Activated CD4-positive, alpha-beta memory T cell treated with anti-CD3 and anti-CD28 coated beads for 36 hours (primary cell): Measurements from ENCODE around the gene C19orf73. TPM values are rescaled to one million over a fixed set of nuclear protein-coding genes. Genes with fewer than 3 reads are reported as not detected.

Experiments used
- CTCF ChIA-PET: fragments of 350-600 bp; sonication (Branson Sonifier 250); formaldehyde crosslinking; loops from one replicate; lab custom pipeline; 2021; ENCODE audit warnings: antibody characterized with exemption, inconsistent platforms; lab: Charles Lee
- POLR2A ChIA-PET: fragments of 350-600 bp; sonication (Branson Sonifier 250); formaldehyde crosslinking; loops from one replicate; lab custom pipeline; 2021; ENCODE audit warnings: antibody characterized with exemption; lab: Charles Lee
- DNase-seq: peaks from one replicate; pipeline ENCODE4 v3.0.0-alpha.2; 2020
- H3K27ac Mint-ChIP-seq: one replicate; pipeline ENCODE4 v1.8.0; 2021; ENCODE audit warnings: mixed read lengths
- H3K27me3 Mint-ChIP-seq: one replicate; pipeline ENCODE4 v1.8.0; 2021; ENCODE audit warnings: mixed read lengths
- H3K36me3 Mint-ChIP-seq: one replicate; pipeline ENCODE4 v1.8.0; 2021; ENCODE audit warnings: mixed read lengths
- H3K4me1 Mint-ChIP-seq: one replicate; pipeline ENCODE4 v1.8.0; 2021; ENCODE audit warnings: low read depth, mixed read lengths
- H3K4me3 Mint-ChIP-seq: one replicate; pipeline ENCODE4 v1.8.0; 2021; ENCODE audit warnings: mild to moderate bottlenecking, mixed read lengths
- H3K9me3 Mint-ChIP-seq: one replicate; pipeline ENCODE4 v1.8.0; 2021; ENCODE audit warnings: mixed read lengths
- intact Hi-C: fragments of 100-400 bp; cut with micrococcal nuclease; formaldehyde crosslinking; loops from one replicate; pipeline ENCODE4 v1.15.1; 2023
- total RNA-seq, 2 experiments: library from RNA; stranded (reverse); gene quantifications; one replicate each; pipeline ENCODE4 v1.2.3, GENCODE V29; 2021

C19orf73 gene
- total RNA-seq, 2 experiments from 2014 or later = 1.4 TPM

DNA sequence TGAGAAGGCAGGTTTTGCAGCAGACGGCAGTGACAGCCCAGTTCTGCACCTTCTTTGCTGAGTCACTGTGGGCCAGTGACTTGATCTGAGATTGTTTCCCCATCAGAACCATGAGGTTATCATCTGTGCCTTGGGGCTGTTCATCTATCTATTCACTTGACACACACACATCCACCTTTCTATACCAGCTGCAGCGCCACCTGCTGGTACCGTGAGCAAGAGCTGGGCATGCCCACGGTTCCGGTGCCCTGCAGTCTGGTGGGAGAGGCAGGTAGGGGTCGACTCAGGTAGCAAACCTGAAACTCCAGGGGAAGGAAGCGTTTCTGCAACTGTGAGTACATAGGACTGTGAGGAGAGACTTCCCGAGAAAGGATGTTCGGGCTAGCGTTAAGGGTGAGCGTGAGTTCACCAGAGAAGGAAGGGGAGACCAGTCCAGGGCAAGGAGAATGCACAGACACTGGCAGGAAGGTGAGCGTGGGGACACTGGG, 12.3 kb downstream of the C19orf73 start:
- H3K27ac Mint-ChIP-seq = no peak overlapping the region

DNA sequence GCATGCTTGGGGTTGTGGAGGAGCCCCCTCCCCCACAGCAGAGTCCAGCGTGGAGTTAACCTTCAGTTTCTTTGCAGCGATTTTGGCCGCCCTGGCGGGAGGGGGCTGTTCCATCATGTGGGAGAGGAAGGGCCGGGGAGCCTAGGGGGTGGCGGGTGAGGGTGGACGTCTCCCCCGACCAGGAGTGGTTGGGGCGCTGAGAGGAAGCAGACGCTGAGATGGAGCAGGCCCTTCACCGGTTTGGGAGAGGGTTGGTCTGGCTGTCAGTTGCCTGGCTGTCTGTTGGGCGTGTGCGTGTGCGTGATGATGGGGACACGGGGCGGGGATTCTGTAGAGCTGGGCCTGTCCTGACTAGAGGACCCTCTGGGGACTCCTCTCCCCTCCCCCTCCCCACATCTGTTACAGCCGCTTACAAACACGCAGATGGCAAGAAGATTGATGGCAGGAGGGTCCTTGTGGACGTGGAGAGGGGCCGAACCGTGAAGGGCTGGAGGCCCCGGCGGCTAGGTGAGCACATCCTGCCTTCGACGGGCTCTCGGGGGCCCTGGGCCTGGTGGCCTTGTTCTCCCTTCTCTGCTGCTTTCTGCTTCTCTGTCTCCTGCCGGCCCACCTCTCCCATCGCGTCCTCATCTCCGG, 14.6 kb downstream of the C19orf73 start:
- ChIA-PET CTCF (interaction anchor here (1.6 to 3.7 kb wide), 2 partner anchors 12 to 111 kb away, joined by 6 to 48 read pairs; partner anchors contain the start of genes GYS1, LIN7B and RUVBL2), POLR2A (no interaction called here)
- no peaks in the 10 kb centered on the region for H3K4me1 Mint-ChIP-seq
- no peaks in the 10 kb centered on the region for H3K27me3 Mint-ChIP-seq
- no peaks in the 10 kb centered on the region for H3K9me3 Mint-ChIP-seq
- no peak for DNase-seq
- intact Hi-C loops = no loop called here
- H3K36me3 Mint-ChIP-seq = peaks cover 56% of the 10 kb centered on the region
- no peak overlapping the region for H3K27ac Mint-ChIP-seq
- H3K4me3 Mint-ChIP-seq = no peak overlapping the region

More for the DNA sequence above, 12.3 kb downstream of the C19orf73 start:
- ChIA-PET POLR2A (interaction anchor here (0.8 to 1.6 kb wide), 2 partner anchors 11 to 21 kb away, joined by 3 to 4 read pairs; no protein-coding TSS in a partner anchor), CTCF (interaction anchor here (0.6 to 3.7 kb wide), 17 partner anchors 9 to 102 kb away, joined by 3 to 50 read pairs (median 4); partner anchors contain the start of gene LIN7B)
- Mint-ChIP-seq H3K4me1 (no peaks in the 10 kb centered on the region), H3K36me3 (peaks cover 42% of the 10 kb centered on the region), H3K27me3 (no peaks in the 10 kb centered on the region), H3K9me3 (no peaks in the 10 kb centered on the region), H3K4me3 (no peak overlapping the region)
- intact Hi-C loops = no loop called here
- peak; percentile 74 for DNase-seq

DNA sequence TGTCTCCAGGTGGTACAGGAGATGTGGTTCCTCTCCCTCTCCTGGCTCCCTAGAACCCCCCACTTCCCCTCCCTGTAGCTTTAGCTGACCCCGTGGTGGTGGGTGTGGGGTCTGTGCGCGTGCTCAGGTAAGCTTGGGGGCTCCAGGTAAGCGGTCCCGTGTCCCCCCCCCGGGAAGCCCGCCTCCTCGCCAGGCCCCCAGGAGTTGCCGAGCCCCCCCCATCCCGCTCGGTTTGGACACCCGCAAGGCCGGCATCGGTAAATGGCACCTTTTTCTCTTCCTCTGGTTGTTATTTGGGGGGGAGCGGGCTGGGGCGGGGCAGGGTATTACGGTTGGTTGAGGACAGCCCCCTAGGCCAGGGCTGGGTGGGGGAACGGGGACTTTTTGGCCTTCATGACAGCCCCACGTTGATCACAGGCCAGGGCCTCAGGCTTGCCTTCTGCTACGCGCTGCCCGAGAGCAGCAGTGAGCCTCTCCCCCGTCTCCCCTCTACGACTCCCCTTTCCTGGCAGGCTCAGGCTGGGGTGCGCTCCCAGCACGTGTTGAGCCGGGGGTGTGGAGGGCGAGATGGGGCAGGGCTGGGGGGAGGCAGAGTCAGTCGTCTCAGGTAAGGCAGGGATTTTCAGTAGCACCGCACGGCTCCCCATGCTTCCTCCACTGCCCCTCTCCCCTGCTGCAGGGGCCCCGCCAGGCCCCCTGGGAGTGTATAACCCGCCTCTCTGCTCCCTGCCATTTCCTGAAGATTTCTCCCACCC, 15.4 kb downstream of the C19orf73 start:
- intact Hi-C loops = no loop called here
- no peak for DNase-seq
- H3K9me3 Mint-ChIP-seq = no peaks in the 10 kb centered on the region
- H3K36me3 Mint-ChIP-seq = peaks cover 55% of the 10 kb centered on the region
- H3K27me3 Mint-ChIP-seq = no peaks in the 10 kb centered on the region
- no peak overlapping the region for H3K27ac Mint-ChIP-seq
- no peak overlapping the region for H3K4me3 Mint-ChIP-seq
- no peaks in the 10 kb centered on the region for H3K4me1 Mint-ChIP-seq
- CTCF ChIA-PET = interaction anchor here (3.7 kb wide), 1 partner anchor 13 kb away, joined by 48 read pairs; the partner anchor contains the start of gene LIN7B
- POLR2A ChIA-PET = no interaction called here

DNA sequence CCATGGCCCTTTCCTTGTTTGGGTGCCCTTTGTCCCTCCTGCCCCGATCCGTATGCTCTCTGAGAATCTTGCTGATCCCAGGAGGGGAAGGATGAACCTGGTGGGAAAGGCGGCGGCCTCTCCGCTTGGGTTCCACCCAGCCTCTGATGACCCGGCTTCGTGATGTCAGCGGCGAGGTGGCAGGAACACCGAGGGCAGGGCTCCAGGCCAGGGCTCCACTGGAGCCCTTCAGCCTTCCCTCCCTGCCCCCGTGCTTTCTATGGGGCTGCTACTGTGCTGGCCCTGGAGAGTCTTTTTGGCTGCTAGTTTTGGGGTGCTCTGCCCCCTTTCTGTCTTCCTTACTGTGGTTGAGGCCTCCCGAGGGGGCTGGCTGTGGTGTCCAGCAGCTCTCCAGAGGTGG, 16.6 kb downstream of the C19orf73 start:
- DNase-seq = no peak
- POLR2A ChIA-PET = interaction anchor here (1.5 kb wide), 1 partner anchor 11 kb away, joined by 3 read pairs; no protein-coding TSS in a partner anchor
- Mint-ChIP-seq H3K36me3 (peaks cover 58% of the 10 kb centered on the region), H3K4me1 (no peaks in the 10 kb centered on the region), H3K27ac (no peak overlapping the region), H3K9me3 (no peaks in the 10 kb centered on the region), H3K4me3 (no peak overlapping the region), H3K27me3 (no peaks in the 10 kb centered on the region)
- intact Hi-C loops = no loop called here
- CTCF ChIA-PET = no interaction called here

DNA sequence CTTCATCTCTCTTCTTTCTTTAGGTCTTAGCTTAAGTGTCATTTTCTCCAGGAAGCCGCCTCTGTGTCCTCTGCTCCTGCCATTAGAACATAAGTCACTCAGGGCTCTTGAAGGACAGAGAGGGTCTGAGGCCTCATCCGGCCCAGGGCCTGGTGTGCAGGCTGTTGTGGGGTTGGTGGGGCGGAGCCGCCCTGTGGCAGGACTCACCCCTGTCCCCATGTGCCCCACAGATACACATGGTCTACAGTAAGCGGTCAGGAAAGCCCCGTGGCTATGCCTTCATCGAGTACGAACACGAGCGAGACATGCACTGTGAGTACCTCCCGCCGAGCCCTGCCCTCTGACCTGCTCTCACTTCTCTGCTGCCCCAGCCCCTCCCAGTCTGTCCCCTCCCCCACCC, 17.8 kb downstream of the C19orf73 start:
- no peaks in the 10 kb centered on the region for H3K4me1 Mint-ChIP-seq
- no peak overlapping the region for H3K27ac Mint-ChIP-seq

DNA sequence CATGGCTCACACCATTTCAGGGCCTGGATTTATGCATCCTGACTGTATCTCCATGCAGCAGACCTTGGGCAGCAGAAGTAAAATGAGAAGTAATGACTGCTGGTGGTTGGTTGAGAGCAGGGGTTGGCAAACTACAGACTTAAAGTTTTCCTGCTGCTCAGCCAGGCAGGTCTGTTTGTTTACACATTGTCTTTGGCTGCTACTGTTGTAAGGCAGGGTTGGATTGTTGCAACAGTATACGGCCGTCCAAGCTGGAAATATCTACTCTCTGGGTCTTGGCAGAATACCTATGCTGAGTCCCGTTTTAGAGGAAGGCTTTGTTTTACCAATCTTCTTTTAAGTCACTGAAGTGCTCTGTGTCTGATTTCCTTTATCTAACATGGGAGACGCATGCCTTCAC, 20.1 kb downstream of the C19orf73 start:
- intact Hi-C loops = no loop called here
- Mint-ChIP-seq H3K27me3 (no peaks in the 10 kb centered on the region), H3K4me1 (peaks cover 2% of the 10 kb centered on the region), H3K9me3 (no peaks in the 10 kb centered on the region), H3K36me3 (peaks cover 42% of the 10 kb centered on the region), H3K4me3 (no peak overlapping the region), H3K27ac (no peak overlapping the region)
- no peak for DNase-seq
- POLR2A ChIA-PET = interaction anchor here (2.4 kb wide), 1 partner anchor 16 kb away, joined by 8 read pairs; the partner anchor contains the start of gene LIN7B
- CTCF ChIA-PET = interaction anchor here (1.1 to 4.5 kb wide), 12 partner anchors 7 to 311 kb away, joined by 3 to 65 read pairs (median 12); partner anchors contain the start of gene LIN7B

More for the DNA sequence above, 17.8 kb downstream of the C19orf73 start:
- H3K36me3 Mint-ChIP-seq = peaks cover 50% of the 10 kb centered on the region
- H3K9me3 Mint-ChIP-seq = no peaks in the 10 kb centered on the region
- ChIA-PET POLR2A (no interaction called here), CTCF (interaction anchor here (1.1 to 1.3 kb wide), 2 partner anchors 13 to 45 kb away, joined by 3 to 7 read pairs; partner anchors contain the start of gene LIN7B)
- intact Hi-C loops = no loop called here
- H3K4me3 Mint-ChIP-seq = no peak overlapping the region
- DNase-seq = no peak
- no peaks in the 10 kb centered on the region for H3K27me3 Mint-ChIP-seq

DNA sequence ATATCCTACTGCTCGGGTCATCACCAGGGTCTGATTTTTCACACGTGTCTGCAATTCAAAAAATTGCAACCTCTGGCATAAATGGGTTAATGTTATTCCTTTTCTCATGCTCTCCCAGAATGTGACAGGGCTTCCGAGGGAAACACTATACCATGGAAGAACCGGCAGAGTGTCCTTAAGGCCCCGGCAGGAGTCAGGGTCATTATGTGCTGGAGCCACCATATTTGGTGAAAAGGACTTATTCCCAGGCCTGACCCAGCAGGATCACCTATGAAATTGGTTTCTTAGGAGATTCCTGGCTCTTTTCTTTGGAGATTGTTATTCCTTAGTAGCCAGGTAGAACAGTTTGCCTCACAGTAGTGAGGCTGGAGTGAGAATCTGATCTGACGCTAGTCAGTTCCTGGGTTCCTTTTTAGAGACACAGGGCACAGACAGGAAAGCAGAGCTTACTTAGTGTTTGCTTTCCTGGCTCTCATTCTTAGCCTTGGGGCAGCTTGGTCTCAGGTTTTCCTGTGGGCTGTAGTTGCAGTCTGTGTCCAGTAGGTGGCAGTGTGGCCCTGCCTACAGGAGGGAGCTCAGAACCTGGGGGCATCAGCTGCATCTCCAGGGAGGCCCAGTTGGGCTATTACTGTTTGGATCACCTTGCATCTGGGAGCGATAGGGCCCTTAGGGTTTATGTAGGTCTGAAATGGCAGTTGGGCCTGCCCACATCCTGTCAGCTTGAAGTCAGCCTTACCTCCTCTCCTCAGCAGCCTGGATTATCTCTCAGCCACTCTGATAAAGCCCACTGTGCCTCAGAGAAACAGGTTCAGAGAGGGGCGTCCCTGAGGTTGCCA, 21.3 kb downstream of the C19orf73 start:
- Mint-ChIP-seq H3K4me1 (peaks cover 2% of the 10 kb centered on the region), H3K27me3 (no peaks in the 10 kb centered on the region), H3K36me3 (peaks cover 44% of the 10 kb centered on the region), H3K9me3 (no peaks in the 10 kb centered on the region), H3K4me3 (no peak overlapping the region), H3K27ac (no peak overlapping the region)
- intact Hi-C loops = loop anchor here (1.0 kb wide), 2 partner anchors 49 to 102 kb away; no protein-coding TSS in a partner anchor
- POLR2A ChIA-PET = interaction anchor here (0.5 to 2.4 kb wide), 5 partner anchors 17 to 473 kb away, joined by 3 to 8 read pairs (median 3); partner anchors contain the start of gene LIN7B
- CTCF ChIA-PET = interaction anchor here (0.6 to 4.5 kb wide), 38 partner anchors 8 to 379 kb away, joined by 3 to 65 read pairs (median 5); partner anchors contain the start of genes CGB7, GYS1, LIN7B and PPFIA3
- DNase-seq = peak; percentile 79

DNA sequence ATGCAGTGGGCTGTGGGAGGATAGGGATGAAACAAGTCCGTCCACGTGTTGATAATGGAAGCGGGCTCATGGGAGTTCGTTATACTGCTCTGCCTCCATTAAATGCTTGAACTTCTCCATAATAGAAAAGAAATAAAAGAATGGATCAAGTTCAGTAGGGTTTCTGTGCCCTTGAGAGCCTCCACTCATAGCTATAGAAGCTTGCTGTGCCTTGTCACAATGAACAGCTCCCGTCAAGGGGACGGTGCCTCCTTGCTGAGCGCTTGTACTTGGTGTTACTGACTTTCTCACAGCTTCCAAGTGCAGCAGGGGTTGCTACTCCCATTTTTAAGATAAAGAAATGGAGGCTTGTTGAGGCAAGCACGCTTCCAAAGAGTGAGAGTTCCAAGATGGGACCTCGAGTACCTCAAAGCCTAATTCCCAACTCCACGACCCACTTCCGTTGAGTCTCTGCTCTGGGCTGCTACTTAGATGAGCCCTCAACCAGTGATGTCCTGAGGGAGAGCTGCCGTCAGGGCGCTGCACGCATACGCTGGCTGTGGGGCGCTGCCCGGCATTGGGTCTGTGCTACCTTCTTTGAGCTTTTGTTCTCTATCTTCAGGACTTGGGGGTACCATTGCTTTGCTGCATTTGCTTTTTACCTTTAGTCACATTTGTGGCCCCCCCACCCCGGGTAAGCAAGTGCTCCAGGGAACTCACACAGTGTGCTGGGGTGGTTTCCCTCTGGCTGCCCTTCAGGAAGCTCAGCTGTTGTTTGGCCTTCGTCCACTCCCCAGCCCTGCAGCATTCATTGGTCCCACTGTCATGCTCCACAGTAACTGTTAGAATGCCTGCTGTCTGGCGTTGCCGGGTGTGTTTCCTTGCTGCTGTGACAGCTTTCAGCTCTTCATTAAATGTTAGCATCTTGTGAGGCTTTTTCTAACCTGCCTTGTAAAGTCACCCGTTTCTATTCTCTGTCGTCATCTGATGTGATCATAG, 24.1 kb downstream of the C19orf73 start:
- H3K27ac Mint-ChIP-seq = no peak overlapping the region
- no peak for DNase-seq
- H3K27me3 Mint-ChIP-seq = no peaks in the 10 kb centered on the region
- intact Hi-C loops = no loop called here
- ChIA-PET POLR2A (interaction anchor here (1.7 kb wide), 1 partner anchor 11 kb away, joined by 4 read pairs; no protein-coding TSS in a partner anchor), CTCF (interaction anchor here (0.9 to 4.5 kb wide), 9 partner anchors 8 to 113 kb away, joined by 3 to 50 read pairs (median 5); partner anchors contain the start of gene LIN7B)
- H3K36me3 Mint-ChIP-seq = peaks cover 49% of the 10 kb centered on the region
- H3K4me3 Mint-ChIP-seq = no peak overlapping the region
- no peaks in the 10 kb centered on the region for H3K9me3 Mint-ChIP-seq
- H3K4me1 Mint-ChIP-seq = peaks cover 20% of the 10 kb centered on the region

DNA sequence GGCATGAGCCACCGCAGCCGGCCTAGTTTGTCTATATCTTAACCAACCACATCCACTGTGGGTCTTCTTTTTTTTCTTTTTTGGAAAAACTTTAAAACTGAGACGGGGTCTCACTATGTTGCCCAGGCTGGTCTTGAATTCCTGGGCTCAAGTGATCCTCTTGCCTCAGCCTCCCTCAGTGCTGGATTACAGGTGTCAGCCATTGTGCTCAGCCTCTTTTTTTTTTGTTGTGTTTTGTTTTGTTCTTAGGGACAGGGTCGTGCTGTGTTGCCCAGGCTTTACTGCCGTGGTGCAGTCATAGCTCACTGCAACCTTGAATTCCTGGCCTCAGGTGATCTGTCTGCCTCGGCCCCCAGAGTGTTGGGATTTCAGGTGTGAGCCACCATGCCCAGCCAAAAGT, 26.3 kb downstream of the C19orf73 start:
- no peaks in the 10 kb centered on the region for H3K27me3 Mint-ChIP-seq
- no peak overlapping the region for H3K27ac Mint-ChIP-seq
- no peaks in the 10 kb centered on the region for H3K9me3 Mint-ChIP-seq
- ChIA-PET CTCF (interaction anchor here (1.5 to 1.6 kb wide), 2 partner anchors 14 to 22 kb away, joined by 4 read pairs; partner anchors contain the start of gene LIN7B), POLR2A (no interaction called here)
- peaks cover 42% of the 10 kb centered on the region for H3K36me3 Mint-ChIP-seq
- no peak overlapping the region for H3K4me3 Mint-ChIP-seq
- DNase-seq = no peak
- peaks cover 27% of the 10 kb centered on the region for H3K4me1 Mint-ChIP-seq
- intact Hi-C loops = no loop called here

DNA sequence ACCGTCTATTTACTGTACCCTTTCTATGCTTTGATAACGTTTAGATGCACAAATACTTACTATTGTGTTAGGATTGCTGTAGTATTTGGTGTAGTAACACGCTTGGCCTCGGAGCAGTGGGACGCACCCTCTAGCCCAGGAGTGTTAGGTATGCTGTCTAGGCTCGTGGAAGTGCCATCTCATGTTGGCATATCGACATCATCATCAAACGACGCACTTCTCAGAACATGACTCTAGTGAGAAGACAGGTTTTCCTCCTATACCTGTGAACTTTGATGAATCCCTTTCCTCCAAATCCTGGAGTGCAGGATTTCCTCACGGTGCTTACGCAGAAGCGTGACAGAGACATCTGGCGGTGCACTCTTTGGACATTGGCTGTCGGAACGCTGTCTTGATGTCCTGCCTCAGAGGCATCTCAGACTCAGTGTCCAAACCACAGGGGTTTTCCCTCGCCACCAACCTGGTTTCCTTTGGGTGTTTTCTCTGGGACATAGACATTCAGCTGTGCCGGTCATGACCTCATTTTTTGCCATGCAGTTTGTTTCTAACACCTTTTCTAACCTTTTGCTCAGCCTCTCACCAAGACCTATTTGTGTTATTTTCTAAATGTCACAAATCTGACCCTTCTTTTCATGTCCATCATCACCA, 27.4 kb downstream of the C19orf73 start:
- no peaks in the 10 kb centered on the region for H3K27me3 Mint-ChIP-seq
- peak; percentile 18 for DNase-seq
- H3K27ac Mint-ChIP-seq = peak overlapping the region; percentile 25
- intact Hi-C loops = no loop called here
- peaks cover 35% of the 10 kb centered on the region for H3K4me1 Mint-ChIP-seq
- H3K36me3 Mint-ChIP-seq = peaks cover 46% of the 10 kb centered on the region
- ChIA-PET POLR2A (no interaction called here), CTCF (interaction anchor here (1.6 kb wide), 1 partner anchor 23 kb away, joined by 4 read pairs; the partner anchor contains the start of gene LIN7B)
- H3K4me3 Mint-ChIP-seq = no peak overlapping the region
- H3K9me3 Mint-ChIP-seq = no peaks in the 10 kb centered on the region
